KOPT-K1 (cell line): ENCODE measurements around the gene ZNF121.
"Not testable (repeated sequence)": the region's sequence is repeated elsewhere in the genome, so short reads cannot be mapped to it uniquely, and the experiment has no call there.

Source experiments
- H3K27ac ChIP-seq: fragments of 200-600 bp; sonication (generic); 2 replicates; pipeline ENCODE4 v1.5.1; 2016; ENCODE audit warnings: antibody characterized with exemption, mild to moderate bottlenecking, low read depth, low read length; ENCODE audit not compliant: poor library complexity, severe bottlenecking
- H3K36me3 ChIP-seq: fragments of 200-600 bp; sonication (generic); 2 replicates; pipeline ENCODE4 v1.5.1; 2017; ENCODE audit warnings: antibody characterized with exemption, mild to moderate bottlenecking, low read length, moderate library complexity; ENCODE audit not compliant: insufficient read depth
- H3K9me3 ChIP-seq: fragments of 200-600 bp; sonication (generic); 2 replicates; pipeline ENCODE4 v1.5.1; 2017; ENCODE audit warnings: antibody characterized with exemption, low read length, mild to moderate bottlenecking; ENCODE audit not compliant: insufficient read depth, poor library complexity, severe bottlenecking

Gene ZNF121

GRCh38 chr19:9584073-9584833 lies at the start of gene ZNF121:
Gene ZNF121, minus strand, starts transcription at chr19:9584504. Its CDS starts 16,407 bp downstream, at chr19:9568097.
- Histone ChIP-seq H3K36me3 (peaks cover 34% of the 10 kb centered on the region), H3K27ac (peak within 1 kb of the TSS; percentile 97), H3K9me3 (peaks cover 34% of the 10 kb centered on the region)

- Histone ChIP-seq H3K27ac (no peak overlapping the region), H3K9me3 (no peaks in the 10 kb centered on the region), H3K36me3 (no peaks in the 10 kb centered on the region)
Measured at GRCh38 chr19:9627856-9628255, 43.6 kb upstream of the ZNF121 start.

DNA sequence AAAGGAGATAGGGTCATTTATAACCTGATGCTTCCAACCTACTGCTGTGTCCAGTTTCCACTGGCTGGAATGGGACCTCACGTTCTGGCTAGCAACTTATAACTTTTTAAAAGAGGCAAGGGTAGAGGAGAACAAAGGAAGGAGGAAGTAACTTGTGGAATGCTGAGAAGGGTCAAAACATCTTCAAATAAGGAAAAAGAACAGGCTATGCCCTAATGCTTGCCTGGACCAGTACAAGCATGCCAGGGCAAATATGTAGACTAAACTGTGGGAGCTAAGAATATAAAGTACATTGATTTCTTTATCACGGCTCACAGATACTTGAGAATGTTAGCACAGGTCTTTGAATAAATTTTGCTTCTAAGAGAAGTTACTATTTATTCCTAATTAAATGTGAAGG lies 38.2 kb upstream of the ZNF121 start:
- H3K27ac ChIP-seq, result no peak overlapping the region
- H3K9me3 ChIP-seq, result no peaks in the 10 kb centered on the region
- H3K36me3 ChIP-seq, result peaks cover 15% of the 10 kb centered on the region

- Histone ChIP-seq H3K27ac (peak within 1 kb of the TSS; percentile 93), H3K36me3 (peaks cover 24% of the 10 kb centered on the region), H3K9me3 (no peaks in the 10 kb centered on the region)
Measured at GRCh38 chr19:9621156-9622037, 37.1 kb upstream of the ZNF121 start, which contains the start of gene ZNF561. Gene ZNF561, minus strand, starts transcription at chr19:9621232. Its CDS starts 1,776 bp downstream, at chr19:9619456.

DNA sequence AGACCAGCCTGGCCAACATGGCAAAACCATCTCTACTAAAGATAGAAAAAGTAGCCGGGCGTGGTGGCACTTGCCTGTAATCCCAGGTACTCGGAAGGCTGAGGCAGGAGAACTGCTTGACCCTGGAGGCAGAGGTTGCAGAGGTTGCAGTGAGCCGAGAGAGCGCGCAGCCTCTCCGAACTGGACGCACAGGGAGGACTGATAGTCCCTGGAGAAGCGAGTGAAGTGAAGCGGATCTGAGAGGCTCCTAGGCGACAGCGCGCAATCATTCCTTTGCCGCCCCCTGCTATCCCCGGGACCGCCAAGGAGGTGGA lies 36.5 kb upstream of the ZNF121 start:
- no peaks in the 10 kb centered on the region for H3K9me3 ChIP-seq
- H3K27ac ChIP-seq, result peak overlapping the region; percentile 93
- H3K36me3 ChIP-seq, result peaks cover 30% of the 10 kb centered on the region

- Histone ChIP-seq H3K9me3 (peaks cover 31% of the 10 kb centered on the region), H3K27ac (no peak overlapping the region), H3K36me3 (peaks cover 80% of the 10 kb centered on the region)
Measured at GRCh38 chr19:9615844-9616243, 31.5 kb upstream of the ZNF121 start.

- peaks cover 58% of the 10 kb centered on the region for H3K9me3 ChIP-seq
- no peak overlapping the region for H3K27ac ChIP-seq
- peaks cover 71% of the 10 kb centered on the region for H3K36me3 ChIP-seq
Measured at GRCh38 chr19:9610484-9611113, 26.3 kb upstream of the ZNF121 start.

DNA sequence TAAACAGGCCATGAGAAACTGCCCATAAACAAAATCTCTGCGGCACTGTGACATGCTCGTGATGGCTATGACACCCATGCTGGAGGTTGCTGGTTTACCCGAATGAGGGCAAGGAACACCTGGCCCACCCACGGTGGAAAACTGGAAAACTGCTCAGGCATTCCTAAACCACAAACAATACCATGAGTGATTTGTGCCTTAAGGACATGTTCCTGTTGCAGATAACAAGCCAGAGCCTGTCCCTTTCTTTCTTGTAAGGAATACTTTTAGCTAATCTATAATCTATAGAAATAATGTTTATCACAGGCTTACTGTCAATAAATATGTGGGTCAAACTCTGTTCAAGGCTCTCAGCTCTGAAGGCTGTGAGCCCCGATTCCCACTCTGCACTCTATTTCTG lies 24.6 kb upstream of the ZNF121 start:
- Histone ChIP-seq H3K36me3 (peaks cover 54% of the 10 kb centered on the region), H3K27ac (no peak overlapping the region), H3K9me3 (peaks cover 58% of the 10 kb centered on the region)

DNA sequence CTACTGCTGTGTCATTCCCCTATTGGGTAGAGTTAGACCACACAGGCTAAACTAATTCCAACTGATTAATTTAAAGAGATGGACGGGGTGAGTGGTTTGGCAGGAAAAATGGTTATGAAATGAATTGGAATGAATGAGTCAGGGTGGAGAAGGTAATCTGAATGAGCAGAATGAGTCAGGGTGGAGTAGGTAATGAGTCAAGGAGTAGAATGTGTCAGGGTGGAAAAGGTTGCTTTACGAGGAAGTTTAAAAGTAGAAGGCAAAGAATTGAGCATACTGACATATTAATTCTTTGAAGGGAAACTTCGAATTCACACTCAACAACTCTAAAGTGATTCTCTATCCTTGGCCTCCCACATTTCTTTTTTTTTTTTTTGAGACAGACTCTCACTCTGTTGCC lies 12.7 kb upstream of the ZNF121 start:
- H3K36me3 ChIP-seq, result no peaks in the 10 kb centered on the region
- peaks cover 42% of the 10 kb centered on the region for H3K9me3 ChIP-seq
- no peak overlapping the region for H3K27ac ChIP-seq

- H3K36me3 ChIP-seq, result peaks cover 9% of the 10 kb centered on the region
- peaks cover 9% of the 10 kb centered on the region for H3K9me3 ChIP-seq
- H3K27ac ChIP-seq, result no peak overlapping the region
Measured at GRCh38 chr19:9586764-9587163, 2.5 kb upstream of the ZNF121 start.

GRCh38 chr19:9582081-9582725 lies 2.1 kb downstream of the ZNF121 start:
- H3K27ac ChIP-seq, result not testable (repeated sequence)
- Histone ChIP-seq H3K36me3 (peaks cover 55% of the 10 kb centered on the region), H3K9me3 (peaks cover 55% of the 10 kb centered on the region)

- H3K36me3 ChIP-seq, result peaks cover 67% of the 10 kb centered on the region
- H3K27ac ChIP-seq, result no peak overlapping the region
Measured at GRCh38 chr19:9580728-9581127, 3.6 kb downstream of the ZNF121 start.

GRCh38 chr19:9570255-9570654 lies 14.0 kb downstream of the ZNF121 start:
- Histone ChIP-seq H3K9me3 (peaks cover 100% of the 10 kb centered on the region), H3K36me3 (peaks cover 100% of the 10 kb centered on the region), H3K27ac (no peak overlapping the region)

More at GRCh38 chr19:9580728-9581127, 3.6 kb downstream of the ZNF121 start:
- peaks cover 70% of the 10 kb centered on the region for H3K9me3 ChIP-seq

DNA sequence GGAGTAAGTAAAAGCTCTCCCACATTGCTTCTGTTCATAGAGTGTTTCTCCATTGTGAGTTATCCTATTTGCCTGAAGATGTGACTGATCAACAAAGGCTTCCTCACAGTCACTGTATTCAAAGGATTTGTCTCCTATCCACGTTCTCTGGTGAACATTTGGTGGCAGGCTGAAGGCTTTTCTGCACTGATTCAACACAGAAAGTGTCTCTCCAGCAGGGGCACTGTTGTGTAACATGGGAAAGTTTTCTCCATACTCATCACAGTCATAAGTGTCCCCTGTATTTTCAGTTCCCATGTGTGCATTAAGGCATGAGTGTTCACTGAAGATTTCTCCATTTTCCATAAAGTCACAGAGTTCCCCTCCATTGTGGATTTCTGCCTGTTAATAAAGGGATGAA lies 17.6 kb downstream of the ZNF121 start:
- Histone ChIP-seq H3K36me3 (peaks cover 100% of the 10 kb centered on the region), H3K27ac (no peak overlapping the region), H3K9me3 (peaks cover 100% of the 10 kb centered on the region)
